GM18858 (cell line): Measurements from ENCODE around the gene ATP13A2.
"Not testable (repeated sequence)": the region's sequence is repeated elsewhere in the genome, so short reads cannot be mapped to it uniquely, and the experiment has no call there.

Experiments used
- ATAC-seq: cut with Tn5 transposase; IDR thresholded peaks from one replicate; pipeline ENCODE4 v1.9.1; 2021; ENCODE audit not compliant: unreplicated experiment

Gene ATP13A2

DNA sequence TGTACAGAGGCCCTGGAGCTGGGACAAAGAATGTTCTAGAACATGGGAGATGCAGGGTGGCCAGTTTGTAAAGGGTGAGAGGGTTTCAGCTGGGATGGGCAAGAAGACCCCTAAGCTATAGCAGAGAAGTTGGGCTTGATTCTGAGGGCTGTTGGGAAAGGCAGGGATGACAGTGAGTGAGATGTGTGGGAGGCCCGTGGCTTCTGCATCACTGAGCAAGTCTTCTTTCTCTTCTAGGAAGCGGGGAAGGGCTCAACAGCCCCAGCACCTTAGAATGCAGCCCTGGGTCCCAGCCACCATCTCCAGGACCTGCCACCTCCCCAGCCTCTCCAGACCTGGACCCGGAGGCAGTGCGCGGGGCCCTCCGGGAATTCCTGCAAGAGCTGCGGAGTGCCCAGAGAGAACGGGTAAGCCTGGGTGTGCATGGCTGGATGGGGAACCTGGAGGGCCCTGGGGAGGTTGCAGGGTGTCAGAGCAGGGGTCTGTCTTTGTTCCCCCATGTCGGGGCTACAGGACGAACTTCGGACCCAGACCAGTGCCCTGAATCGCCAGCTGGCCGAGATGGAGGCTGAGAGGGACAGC lies 46.2 kb downstream of the ATP13A2 start:
- ATAC-seq = no peak

DNA sequence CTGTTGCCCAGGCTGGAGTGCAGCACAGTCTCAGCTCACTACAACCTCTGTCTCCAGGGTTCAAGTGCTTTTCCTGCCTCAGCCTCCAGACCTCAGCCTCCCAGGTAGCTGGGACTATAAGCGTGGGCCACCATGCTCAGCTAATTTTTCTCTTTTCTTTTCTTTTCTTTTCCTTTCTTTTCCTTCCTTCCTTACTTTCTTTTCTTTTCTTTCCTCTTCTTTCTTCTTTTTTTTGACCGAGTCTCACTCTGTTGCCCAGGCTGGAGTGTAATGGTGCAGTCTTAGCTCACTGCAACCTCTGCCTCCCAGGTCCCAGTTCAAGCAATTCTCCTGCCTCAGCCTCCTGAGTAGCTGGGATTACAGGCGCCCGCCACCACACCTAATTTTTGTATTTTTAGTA lies 47.6 kb downstream of the ATP13A2 start:
- not testable (repeated sequence) for ATAC-seq

DNA sequence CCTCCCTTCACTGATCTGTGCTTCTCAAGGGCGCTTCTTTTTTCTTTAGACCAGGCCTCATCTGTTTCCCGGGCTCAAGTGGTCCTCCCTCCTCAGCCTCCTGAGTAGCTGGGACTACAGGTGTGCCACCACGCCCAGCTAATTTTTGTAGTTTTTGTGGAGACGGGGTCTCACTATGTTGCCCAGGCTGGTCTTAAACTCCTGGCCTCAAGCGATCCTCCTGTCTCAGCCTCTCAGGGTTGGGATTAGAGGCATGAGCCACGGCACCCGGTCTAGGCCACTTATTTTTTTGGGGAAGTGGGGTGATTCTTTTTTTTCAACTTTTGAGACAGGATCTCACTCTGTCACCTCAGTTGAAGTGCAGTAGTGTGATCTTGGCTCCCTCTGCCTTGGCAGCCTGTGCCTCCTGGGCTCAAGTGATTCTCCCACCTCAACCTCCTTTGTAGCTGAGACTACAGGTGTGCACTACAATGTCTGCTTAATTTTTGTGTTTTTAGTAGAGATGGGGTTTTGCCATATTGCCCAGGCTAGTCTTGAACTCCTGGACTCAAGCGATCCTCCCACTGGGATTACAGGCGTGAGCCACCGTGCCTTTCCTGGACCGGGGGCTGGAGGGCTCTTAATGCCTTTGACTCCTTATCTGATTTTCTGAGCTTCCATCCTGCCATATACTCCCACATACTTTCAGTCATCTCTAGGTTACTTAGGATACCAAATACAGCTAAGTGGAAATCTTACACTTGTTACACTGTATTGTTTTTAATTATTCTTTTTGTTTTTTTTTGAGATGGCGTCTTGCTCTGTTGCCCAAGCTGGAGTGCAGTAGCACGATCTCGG lies 50.2 kb downstream of the ATP13A2 start:
- ATAC-seq = no peak

DNA sequence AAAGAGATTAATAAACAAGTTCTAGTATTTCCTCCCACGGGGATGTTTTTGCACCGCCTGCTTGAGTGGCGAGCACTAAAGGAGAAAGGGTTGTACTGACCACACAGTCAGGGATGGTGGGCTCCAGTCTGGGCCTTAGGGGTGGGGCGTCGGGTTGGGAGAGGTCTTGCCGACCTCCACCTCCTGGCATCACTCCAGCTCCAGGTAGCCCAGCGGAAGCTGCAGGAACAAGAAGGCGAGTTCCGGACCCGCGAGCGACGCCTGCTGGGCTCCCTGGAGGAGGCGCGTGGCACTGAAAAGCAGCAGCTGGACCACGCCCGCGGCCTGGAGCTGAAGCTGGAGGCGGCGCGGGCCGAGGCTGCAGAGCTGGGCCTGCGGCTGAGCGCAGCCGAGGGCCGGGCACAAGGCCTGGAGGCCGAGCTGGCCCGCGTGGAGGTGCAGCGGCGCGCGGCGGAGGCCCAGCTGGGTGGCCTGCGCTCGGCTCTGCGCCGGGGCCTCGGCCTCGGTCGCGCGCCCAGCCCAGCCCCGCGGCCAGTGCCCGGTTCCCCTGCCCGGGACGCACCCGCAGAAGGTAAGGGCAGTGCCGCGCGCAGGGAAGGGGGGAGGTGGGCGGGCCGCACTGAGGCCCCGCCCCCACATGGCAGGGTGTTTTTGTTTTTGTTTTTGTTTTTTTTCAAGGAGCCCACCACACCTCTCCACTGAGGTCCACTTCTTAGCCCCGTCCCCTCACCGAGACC lies 51.0 kb downstream of the ATP13A2 start:
- ATAC-seq = no peak

DNA sequence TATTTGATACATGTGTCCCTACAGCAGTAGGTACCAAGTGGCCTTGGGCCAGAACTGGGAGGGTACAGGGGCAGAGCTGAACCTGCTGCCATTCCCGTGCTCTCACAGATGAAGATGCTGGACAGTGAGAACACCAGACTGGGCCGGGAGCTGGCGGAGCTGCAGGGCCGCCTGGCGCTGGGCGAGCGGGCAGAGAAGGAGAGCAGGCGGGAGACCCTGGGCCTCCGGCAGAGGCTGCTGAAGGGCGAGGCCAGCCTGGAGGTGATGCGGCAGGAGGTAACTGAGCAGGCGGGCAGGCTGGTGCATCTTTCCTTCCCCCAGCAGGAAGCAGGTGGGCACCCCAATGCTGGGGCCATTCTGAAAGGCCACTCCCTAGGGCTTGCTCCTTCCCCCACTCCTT lies 53.3 kb downstream of the ATP13A2 start:
- no peak for ATAC-seq

DNA sequence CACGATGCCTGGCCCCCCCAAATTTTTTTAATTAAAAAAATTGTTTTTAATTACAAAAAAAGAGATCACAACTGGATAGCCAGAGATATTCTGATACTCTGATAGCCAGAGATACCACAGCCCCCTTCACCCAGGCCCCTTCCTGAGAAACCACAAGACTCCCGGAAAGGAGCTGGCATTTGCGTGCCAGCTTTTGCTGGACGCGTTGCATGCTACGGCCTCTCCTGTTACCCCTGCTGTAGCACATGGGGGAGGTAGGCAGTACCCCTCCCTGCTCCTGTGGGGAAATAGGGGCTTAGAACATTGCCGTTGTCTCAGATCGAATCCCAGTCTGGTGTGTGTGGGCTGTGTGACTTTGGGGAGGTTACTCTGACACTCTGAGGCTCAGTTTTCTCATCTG lies 54.0 kb downstream of the ATP13A2 start:
- ATAC-seq = no peak

DNA sequence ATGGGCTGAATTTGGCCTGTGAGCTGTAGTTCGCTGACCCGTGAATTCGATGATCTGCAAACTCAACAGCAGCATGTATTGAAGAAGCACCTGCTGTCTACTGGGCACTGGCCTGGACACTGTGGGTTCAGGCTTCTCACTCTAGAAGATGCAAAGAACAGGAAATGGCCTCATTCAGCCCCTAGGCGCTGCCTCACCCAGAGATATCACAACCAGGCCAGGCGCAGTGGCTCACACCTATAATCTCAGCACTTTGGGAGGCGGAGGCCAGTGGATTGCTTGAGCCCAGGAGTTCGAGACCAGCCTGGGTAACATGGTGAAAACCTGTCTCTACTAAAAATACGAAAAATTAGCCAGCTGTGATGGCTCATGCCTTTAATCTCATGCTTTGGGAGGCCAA lies 55.0 kb downstream of the ATP13A2 start:
- no peak for ATAC-seq

DNA sequence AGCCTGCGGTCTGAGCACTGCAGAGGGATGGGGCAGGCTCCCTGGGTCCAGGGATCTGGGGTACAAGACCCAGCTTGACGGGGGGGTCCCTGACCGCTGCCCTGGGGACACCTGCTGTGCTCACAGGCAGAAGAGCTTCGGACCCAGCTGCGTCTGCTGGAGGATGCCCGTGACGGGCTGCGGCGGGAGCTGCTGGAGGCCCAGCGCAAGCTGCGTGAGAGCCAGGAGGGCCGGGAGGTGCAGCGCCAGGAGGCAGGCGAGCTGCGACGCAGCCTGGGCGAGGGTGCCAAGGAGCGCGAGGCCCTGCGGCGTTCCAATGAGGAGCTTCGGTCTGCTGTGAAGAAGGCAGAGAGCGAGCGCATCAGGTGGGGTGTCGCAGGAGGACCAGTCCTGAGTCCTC lies 56.5 kb downstream of the ATP13A2 start:
- no peak for ATAC-seq

DNA sequence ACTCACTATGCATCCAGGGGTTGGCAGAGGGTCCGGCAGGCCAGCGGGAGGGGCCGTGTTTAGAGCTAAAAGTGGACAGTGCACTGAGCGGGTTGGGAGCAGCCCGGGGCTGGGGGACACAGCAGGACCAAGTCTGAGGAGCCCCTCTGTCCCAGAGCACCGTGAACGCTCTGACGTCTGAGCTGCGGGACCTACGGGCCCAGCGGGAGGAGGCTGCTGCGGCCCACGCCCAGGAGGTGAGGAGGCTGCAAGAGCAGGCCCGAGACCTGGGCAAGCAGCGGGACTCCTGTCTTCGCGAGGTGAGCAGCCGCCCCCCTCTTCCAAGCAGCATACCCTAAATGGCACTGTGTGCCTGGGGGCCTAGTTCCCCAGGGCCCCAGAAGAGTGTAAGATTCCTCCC lies 57.1 kb downstream of the ATP13A2 start:
- no peak for ATAC-seq

DNA sequence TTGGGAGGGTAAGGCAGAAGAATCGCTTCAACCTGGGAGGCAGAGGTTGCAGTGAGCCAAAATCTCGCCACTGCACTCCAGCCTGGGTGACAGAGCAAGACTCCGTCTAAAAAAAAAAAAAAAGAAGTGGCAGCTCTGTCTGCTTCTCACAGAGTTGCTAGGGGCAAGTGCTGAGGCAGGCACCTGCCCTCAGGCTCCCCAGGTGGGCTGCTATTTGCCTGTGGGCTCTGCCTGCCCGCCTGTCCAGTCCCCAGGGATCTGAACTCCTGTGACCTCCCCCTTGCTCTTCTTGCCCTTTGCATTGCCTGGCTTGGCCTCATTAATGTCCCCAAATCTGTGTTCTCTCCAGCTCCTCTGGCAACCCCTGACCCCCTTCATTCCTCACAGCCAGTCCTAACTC lies 59.4 kb downstream of the ATP13A2 start:
- ATAC-seq = not testable (repeated sequence)

DNA sequence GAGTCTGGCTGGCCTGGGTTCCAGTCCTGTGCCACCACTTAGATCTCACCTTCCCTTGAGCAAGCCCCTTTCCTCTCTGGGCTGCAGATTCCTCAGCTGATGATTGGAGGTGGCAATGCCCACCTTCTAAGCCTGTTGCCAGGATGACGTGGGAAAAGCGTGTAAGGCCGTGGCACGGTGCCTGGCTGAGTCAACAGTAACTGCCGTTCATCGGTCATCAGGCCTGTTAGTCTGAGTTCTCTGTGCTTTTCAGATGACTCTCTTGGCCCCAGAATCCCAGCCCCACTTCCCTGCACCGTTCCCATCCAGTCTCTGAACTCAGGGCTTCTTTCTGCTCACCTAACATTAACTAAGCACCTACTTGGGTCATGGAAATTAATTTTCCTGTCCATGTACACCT lies 62.7 kb downstream of the ATP13A2 start:
- not testable (repeated sequence) for ATAC-seq

DNA sequence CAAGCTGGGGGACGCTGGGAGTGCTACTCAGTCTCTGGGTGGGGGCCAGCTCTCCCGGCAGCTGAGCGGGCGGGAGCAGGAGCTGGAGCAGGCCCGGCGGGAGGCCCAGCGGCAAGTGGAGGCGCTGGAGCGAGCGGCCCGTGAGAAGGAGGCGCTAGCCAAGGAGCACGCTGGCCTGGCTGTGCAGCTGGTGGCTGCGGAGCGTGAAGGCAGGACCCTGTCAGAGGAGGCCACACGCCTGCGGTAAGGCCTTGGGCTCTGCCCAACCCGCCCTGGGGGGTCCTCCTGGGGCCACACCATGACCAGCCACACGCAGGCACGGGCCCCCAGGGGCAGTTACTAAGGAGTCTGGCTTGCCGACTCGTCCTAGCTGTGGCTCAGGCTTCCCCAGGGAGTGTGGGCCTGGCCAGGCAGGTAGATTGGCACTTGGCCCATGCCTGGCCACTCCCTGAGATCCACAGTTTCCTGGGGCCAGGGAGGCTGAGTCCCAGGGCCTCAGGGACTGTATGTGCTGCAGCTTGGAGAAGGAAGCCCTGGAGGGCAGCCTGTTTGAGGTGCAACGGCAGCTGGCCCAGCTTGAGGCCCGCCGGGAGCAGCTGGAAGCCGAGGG lies 63.3 kb downstream of the ATP13A2 start:
- ATAC-seq = not testable (repeated sequence)

DNA sequence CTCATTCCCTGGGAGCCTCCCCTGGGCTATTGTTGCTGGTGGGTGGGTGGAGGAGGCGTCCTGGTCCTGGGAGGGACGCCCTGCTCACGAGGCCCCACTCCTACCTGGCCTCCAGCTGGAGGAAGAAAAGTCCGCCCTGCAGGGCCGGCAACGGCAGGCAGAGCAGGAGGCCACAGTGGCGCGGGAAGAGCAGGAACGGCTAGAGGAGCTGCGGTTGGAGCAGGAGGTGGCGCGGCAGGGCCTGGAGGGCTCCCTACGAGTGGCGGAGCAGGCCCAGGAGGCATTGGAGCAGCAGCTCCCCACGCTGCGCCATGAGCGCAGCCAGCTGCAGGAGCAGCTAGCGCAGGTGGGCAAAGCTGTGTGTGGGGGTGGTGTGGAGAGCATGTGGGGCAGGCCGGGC lies 65.1 kb downstream of the ATP13A2 start:
- ATAC-seq = no peak

DNA sequence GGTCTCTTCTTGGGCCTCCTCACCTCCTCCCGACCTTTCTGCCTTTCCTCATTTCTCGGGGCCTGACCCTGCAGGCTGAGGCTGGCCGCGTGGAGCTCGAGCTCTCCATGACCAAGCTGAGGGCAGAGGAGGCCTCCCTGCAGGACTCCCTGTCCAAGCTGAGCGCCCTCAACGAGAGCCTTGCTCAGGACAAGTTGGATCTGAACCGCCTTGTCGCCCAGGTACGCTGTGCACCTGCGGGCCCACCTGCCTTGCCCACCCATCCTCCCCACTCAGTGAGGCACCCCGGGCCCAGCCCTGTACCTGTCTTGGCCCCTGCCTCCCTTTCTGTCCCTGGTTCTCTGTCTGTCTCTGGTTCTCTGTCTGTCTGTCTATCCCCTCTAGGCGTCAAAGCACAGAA lies 65.5 kb downstream of the ATP13A2 start:
- ATAC-seq = not testable (repeated sequence)

DNA sequence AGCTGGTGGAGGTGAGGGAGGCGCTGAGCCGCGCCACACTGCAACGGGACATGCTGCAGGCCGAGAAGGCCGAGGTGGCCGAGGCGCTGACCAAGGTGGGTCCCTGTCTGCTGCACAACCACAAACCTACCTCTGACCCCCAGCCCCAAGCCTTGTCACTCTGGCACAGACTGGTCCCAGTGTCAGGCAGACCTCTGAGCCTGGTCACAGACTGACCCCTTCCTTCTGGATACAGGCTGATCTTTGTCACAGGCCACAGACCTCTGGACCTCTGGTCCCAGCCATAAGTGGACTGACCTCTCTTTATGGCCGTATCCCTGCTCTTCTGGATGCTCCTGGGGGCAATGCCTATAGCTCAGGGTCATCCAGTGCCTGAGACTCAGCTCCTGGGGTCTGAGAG lies 66.2 kb downstream of the ATP13A2 start:
- ATAC-seq = not testable (repeated sequence)

DNA sequence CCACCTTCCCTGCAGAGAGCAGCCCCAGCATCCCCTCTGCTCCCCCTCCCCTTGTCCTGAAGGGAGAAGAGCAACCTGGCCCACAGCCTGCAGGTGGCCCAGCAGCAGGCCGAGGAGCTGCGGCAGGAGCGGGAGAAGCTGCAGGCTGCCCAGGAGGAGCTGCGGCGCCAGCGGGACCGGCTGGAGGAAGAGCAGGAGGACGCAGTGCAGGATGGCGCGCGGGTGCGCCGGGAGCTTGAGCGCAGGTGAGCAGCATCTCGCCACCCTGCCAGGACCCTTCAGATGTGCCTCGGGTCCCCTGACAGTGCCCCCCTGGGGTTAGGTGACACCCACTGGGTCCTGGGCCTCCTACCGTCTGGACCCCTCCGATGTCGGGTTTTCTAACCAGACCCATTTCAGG lies 67.7 kb downstream of the ATP13A2 start:
- ATAC-seq = no peak

DNA sequence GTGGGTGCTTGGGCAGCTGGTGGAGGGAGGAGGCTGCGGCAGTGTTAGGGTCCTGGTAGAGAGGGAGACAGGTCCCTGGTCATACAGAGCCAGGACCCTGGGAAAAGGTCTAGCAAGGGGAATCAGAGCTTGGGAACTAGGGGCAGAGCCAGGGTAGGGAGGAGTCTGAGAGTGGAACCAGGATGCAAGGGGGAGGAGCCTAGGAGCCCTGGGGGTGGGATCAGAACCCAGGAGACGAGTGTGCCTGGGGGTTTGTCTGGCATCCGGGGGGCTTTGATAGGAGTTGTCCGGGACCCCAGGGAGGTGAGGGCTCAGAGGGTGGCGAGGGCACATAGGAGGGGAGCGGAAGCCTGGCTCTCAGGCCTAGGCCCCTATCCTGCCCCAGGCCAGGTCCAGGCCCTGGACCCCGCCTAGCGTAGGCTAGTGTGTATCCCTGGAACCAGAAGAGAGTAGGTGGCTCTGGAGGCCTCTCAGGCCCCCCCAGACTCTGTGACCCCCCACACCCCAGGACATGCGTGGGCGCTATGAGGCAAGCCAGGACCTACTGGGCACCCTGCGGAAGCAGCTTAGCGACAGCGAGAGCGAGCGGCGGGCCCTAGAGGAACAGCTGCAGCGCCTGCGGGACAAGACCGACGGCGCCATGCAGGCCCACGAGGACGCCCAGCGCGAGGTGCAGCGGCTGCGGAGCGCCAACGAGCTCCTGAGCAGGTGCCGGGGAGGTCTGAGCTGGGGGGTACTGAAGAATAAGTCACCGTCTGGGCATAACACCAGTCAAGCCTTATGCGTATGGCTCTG lies 72.1 kb downstream of the ATP13A2 start:
- not testable (repeated sequence) for ATAC-seq

DNA sequence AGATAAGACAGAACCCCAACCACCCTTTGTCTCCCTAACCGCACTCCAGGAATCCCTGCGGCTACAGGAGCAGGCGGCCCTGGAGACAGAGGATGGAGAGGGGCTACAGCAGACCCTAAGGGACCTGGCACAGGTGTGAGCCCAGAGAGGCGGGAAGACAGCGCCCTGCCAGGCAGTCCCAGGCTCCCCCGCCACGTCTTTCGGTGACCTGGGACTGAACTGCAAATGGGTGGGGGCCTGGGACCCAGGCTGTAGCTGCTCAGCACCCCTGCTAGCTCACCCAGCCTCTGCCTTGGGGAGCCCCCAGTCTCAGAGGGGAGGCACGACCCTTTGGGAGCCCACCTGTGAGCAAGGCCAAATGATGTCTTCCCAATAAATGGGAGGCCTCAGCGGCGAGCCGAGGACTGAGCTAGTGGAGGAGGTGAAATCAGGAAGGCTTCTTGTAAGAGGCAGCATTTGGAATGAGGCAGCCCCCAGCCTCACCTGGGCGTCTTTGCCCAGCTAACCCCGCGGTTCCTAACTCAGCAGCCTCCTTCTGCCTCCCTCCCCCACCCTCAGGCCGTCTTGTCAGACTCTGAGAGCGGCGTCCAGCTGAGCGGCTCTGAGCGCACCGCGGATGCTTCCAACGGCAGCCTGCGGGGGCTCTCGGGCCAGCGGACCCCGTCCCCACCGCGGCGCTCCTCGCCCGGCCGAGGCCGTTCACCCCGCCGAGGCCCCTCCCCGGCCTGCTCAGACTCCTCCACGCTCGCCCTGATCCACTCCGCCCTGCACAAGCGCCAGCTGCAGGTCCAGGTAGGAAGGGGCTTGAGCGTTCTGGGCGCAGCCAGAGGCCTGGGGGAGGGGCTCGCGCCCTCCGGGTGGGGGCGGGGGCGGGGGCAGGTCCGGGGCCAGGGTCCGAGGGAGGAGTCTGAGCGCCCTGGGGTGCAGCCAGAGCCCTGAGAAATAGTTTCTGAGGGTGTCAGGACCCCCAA lies 73.1 kb downstream of the ATP13A2 start:
- no peak for ATAC-seq

DNA sequence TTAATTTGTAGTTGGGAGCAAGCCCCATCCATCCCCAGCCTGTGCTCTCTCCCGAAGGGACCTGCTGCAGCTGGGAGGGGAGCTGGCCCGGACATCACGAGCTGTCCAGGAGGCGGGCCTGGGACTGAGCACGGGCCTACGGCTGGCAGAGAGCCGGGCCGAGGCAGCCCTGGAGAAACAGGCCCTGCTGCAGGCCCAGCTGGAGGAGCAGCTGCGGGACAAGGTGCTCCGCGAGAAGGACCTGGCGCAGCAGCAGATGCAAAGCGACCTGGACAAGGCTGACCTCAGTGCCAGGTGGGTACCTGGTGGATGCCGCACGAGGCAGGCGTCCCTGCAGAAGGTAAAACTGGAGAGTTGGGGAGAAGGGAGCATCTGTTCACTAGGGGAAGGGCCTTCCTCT lies 75.1 kb downstream of the ATP13A2 start:
- not testable (repeated sequence) for ATAC-seq
